Transverse colon (tissue), 4 donors: Measurements from ENCODE around the gene PTDSS2. TPM values are rescaled to one million over a fixed set of nuclear protein-coding genes. Genes with fewer than 3 reads are reported as not detected.

Experiments used
- DNase-seq: peaks from one replicate; pipeline ENCODE4 v3.0.0-alpha.2; 2019
- H3K27ac ChIP-seq, 4 donors: fragments of 200-600 bp; sonication (generic); 2 replicates each; pipeline ENCODE4 v1.5.1; 2016 to 2018; ENCODE audit warnings: inconsistent platforms in 4 of 4
- H3K27me3 ChIP-seq: fragments of 200-600 bp; sonication (generic); 2 replicates; pipeline ENCODE4 v1.5.1; 2017; ENCODE audit warnings: inconsistent platforms
- H3K36me3 ChIP-seq, 4 donors: fragments of 200-600 bp; sonication (generic); 2 replicates each; pipeline ENCODE4 v1.5.1; 2017 to 2019; ENCODE audit warnings: inconsistent platforms in 4 of 4
- H3K4me1 ChIP-seq, 4 donors: fragments of 200-600 bp; sonication (generic); 2 replicates each; pipeline ENCODE4 v1.5.1; 2017 to 2020; ENCODE audit warnings: inconsistent platforms in 4 of 4
- H3K4me3 ChIP-seq, 4 donors: fragments of 200-600 bp; sonication (generic); 1 replicate in 1 of 4; 2 replicates in 3 of 4; pipeline versions ENCODE4 v1.5.1 to v1.6.1; 2017 to 2019; ENCODE audit warnings: inconsistent platforms in 4 of 4
- H3K9me3 ChIP-seq, 2 donors: fragments of 200-600 bp; sonication (generic); 2 replicates each; pipeline ENCODE4 v1.5.1; 2017 to 2019; ENCODE audit warnings: inconsistent platforms in 2 of 2
- EP300 ChIP-seq: sonication (generic); formaldehyde crosslinking; IDR thresholded peaks from one replicate; pipeline ENCODE4 v1.6.1; 2017; ENCODE audit warnings: antibody characterized with exemption, low read depth
- POLR2A ChIP-seq: fragments of 450-650 bp; IDR thresholded peaks from one replicate; pipeline ENCODE4 v1.6.1; 2016; ENCODE audit warnings: antibody characterized with exemption, mild to moderate bottlenecking, moderate library complexity
- POLR2AphosphoS5 ChIP-seq, 3 donors: sonication (generic); formaldehyde crosslinking; IDR thresholded peaks; one replicate each; pipeline ENCODE4 v1.6.1; 2016; ENCODE audit warnings: antibody characterized with exemption in 3 of 3
- WGBS, 2 donors: methylation state at CpG; one replicate each; pipeline ENCODE4 v1.1.5; 2018; ENCODE audit warnings: low coverage in 1 of 2; 5-methylcytosine and 5-hydroxymethylcytosine counted together
- in situ Hi-C, 4 donors: fragments of 200-750 bp; cut with MboI; loops; one replicate each; pipeline versions ENCODE4 v1.15.0 to v1.15.1; 2017; ENCODE audit warnings: low sequenced_read_pairs in 3 of 4, low pct_ligation_motif_present in 1 of 4, low pct_unique_long_range_greater_than_20kb in 1 of 4
- intact Hi-C: fragments of 100-400 bp; cut with DNase I; formaldehyde crosslinking; loops from one replicate; pipeline ENCODE4 v1.15.1; 2023; ENCODE audit warnings: low total_unique reads
- total RNA-seq, 4 donors: library from RNA; depleted of rRNA; stranded (reverse); fragments of >200 nt; gene quantifications; one replicate each; pipeline ENCODE4 v1.1.0, GENCODE V29; 2016
- TF ChIP-seq, protein P1 (sequence below), 5 experiments: fragments of 200-600 bp in 3 of 5; fragments of 450-650 bp in 2 of 5; sonication (generic) in 3 of 5; IDR thresholded peaks; 1 replicate in 2 of 5; 2 replicates in 3 of 5; pipeline ENCODE4 v1.5.1; 2016 to 2017; ENCODE audit warnings: antibody characterized with exemption in 5 of 5, inconsistent platforms in 3 of 5, mild to moderate bottlenecking in 2 of 5, moderate library complexity in 1 of 5

PTDSS2 gene
- total RNA-seq, 4 donors from 2014 or later = 28.5 to 264 (median 76.0) TPM

DNA sequence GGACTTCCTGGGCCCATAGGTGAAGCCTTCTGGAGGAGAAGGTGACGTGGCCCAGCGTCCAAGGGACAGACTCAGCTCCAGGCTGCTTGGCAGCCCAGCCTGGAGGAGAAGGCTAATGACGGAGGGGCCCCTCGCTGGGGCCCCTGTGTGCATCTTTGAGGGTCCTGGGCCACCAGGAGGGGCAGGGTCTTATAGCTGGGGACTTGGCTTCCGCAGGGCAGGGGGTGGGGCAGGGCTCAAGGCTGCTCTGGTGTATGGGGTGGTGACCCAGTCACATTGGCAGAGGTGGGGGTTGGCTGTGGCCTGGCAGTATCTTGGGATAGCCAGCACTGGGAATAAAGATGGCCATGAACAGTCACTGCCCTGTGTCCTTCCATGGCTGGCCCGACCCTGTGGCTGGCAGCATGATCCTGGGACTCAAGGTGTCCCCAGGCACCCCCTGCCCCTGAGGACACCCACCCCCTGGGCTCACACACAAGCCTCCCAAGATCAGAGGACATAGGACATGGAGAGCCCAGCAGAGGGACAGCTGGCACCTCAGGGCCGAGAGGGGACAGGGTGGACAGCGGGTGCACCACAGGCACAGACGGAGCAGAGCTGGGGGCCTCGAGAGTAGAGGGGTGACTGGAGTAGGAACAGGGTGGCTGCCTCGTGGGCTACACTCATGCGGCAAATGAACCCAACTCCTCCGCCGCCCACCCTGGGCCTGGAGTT is 45.4 kb upstream of the PTDSS2 start:
- H3K9me3 ChIP-seq = no peaks in the 10 kb centered on the region
- TF ChIP-seq, protein P1, sequence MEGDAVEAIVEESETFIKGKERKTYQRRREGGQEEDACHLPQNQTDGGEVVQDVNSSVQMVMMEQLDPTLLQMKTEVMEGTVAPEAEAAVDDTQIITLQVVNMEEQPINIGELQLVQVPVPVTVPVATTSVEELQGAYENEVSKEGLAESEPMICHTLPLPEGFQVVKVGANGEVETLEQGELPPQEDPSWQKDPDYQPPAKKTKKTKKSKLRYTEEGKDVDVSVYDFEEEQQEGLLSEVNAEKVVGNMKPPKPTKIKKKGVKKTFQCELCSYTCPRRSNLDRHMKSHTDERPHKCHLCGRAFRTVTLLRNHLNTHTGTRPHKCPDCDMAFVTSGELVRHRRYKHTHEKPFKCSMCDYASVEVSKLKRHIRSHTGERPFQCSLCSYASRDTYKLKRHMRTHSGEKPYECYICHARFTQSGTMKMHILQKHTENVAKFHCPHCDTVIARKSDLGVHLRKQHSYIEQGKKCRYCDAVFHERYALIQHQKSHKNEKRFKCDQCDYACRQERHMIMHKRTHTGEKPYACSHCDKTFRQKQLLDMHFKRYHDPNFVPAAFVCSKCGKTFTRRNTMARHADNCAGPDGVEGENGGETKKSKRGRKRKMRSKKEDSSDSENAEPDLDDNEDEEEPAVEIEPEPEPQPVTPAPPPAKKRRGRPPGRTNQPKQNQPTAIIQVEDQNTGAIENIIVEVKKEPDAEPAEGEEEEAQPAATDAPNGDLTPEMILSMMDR (IDR thresholded peaks at IDR 0.05) = no peak
- no peak for TF ChIP-seq EP300
- TF ChIP-seq POLR2AphosphoS5 (IDR thresholded peaks at IDR 0.05) = no peak
- no peak for TF ChIP-seq POLR2A
- no peak overlapping the region for H3K4me3 ChIP-seq
- no peak for DNase-seq
- H3K27ac ChIP-seq = no peak overlapping the region
- H3K36me3 ChIP-seq = no peaks in the 10 kb centered on the region
- H3K27me3 ChIP-seq = peaks cover 11% of the 10 kb centered on the region
- intact Hi-C loops = loop anchor here (10.0 kb wide), 1 partner anchor 100 kb away; the partner anchor contains the start of gene RNH1
- in situ Hi-C loops = loop anchor here in 1 of 4 donors (10.0 kb wide), 1 partner anchor 50 kb away; the partner anchor contains the start of gene PTDSS2
- H3K4me1 ChIP-seq = peaks cover 8 to 22% (median 17%) of the 10 kb centered on the region in 4 donors
- WGBS, 2 donors = 87% methylated on average over 14 of the region's 14 CpGs; no CpG with 5 or more reads in 1 of the 2 donors

DNA sequence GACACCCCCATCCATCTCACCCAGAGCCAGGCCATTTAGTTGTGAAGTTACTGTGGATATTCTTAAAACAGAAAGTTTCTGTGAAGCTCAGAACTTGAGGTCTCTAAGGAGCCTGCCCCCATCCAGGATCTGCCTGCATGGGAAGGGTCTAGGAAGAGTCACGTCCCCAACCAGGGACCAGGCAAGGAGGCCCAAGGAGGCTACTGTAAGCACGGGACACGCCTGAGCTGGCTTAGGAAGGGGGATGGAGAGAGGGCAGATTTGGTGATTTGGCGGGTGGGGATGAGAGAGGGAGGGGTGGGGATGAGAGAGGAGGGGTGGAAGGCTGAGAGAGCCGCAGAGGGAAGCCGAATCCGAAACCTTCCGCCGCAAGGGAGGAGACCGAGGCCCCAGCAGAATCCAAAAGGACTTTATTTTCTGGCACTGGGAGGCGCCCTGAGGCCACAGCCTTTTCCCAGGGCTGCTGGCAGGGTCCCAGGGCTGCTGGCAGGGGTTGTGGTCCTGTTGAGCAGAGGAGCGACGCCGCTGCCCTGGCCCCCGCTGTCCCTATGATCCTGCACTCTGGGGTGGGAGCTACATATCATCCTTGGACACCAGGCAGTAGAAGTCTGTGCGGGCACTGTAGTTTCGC is 44.6 kb upstream of the PTDSS2 start:
- Histone ChIP-seq H3K36me3 (no peaks in the 10 kb centered on the region), H3K27me3 (peaks cover 3% of the 10 kb centered on the region), H3K27ac (peak overlapping the region in 3 of 4 donors; percentile 10 to 87 (median 78)), H3K4me1 (peaks cover 8 to 22% (median 17%) of the 10 kb centered on the region in 4 donors), H3K9me3 (no peaks in the 10 kb centered on the region), H3K4me3 (peak overlapping the region in 1 of 4 donors; percentile 55)
- in situ Hi-C loops = loop anchor here in 1 of 4 donors (10.0 kb wide), 1 partner anchor 49 kb away; the partner anchor contains the start of gene PTDSS2
- 58 to 63% methylated on average over 7 to 17 of the region's 17 CpGs for WGBS, 2 donors
- TF ChIP-seq EP300 (no peak), POLR2AphosphoS5 (IDR thresholded peaks at IDR 0.05) (no peak), POLR2A (no peak)
- TF ChIP-seq, protein P1 (IDR thresholded peaks at IDR 0.05) = no peak
- intact Hi-C loops = loop anchor here (10.0 kb wide), 1 partner anchor 99 kb away; the partner anchor contains the start of gene RNH1
- no peak for DNase-seq

DNA sequence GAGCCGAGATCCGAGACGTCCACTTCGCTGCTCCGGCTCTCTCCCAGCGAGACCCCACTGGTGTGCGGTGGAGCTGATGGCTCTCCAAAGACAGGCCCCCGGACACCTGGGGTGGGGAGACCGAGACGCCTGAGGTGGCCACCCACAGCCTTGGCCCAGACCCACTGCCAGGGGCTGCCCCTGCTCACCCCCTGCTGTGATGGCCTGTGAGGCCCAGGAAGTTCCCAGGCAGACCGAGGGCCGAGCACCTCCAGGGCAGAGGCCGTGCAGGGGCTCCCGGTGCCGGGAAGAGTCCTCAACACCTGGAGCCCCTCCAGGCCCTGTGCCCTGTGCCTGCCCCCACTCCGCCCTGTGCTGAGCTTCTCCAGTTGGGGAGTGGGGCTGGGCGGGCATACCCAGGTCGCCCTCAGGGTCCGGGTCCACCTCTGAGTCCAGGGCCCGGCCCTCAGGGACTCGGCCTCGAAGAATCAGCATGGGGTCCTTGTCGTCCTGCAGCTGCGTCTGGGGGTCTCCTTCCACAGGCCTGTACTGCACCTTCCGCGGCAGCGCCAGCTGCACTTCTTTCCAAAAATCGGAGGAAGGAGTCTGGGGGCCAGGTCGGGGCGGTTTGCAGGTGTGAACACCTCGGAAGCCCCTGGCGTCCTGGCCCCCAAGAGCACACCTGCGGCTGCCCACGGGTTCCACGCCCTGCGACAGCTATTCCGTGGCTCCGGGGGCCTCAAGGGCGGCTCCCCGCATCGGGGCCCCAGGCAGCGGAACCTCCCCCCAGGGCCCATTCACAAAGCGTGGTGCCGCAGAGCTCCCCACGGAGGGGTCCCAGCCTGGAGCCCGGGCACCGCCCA is 43.9 kb upstream of the PTDSS2 start:
- intact Hi-C loops = loop anchor here (10.0 kb wide), 1 partner anchor 99 kb away; the partner anchor contains the start of gene RNH1
- no peak for DNase-seq
- peaks cover 8 to 22% (median 17%) of the 10 kb centered on the region in 4 donors for H3K4me1 ChIP-seq
- no peaks in the 10 kb centered on the region for H3K9me3 ChIP-seq
- peaks cover 3% of the 10 kb centered on the region for H3K27me3 ChIP-seq
- in situ Hi-C loops = loop anchor here in 1 of 4 donors (10.0 kb wide), 1 partner anchor 49 kb away; the partner anchor contains the start of gene PTDSS2
- peak overlapping the region; percentile 78 to 88 (median 86) for H3K27ac ChIP-seq
- TF ChIP-seq POLR2AphosphoS5 (IDR thresholded peaks at IDR 0.05) (peak in 1 of 3 donors; percentile 6), EP300 (no peak)
- TF ChIP-seq, protein P1 (IDR thresholded peaks at IDR 0.05) = no peak
- 66% methylated on average over 35 of the region's 47 CpGs; no CpG with 5 or more reads in 1 of the 2 donors for WGBS, 2 donors
- H3K4me3 ChIP-seq = peak overlapping the region; percentile 45 to 55 (median 48)
- H3K36me3 ChIP-seq = no peaks in the 10 kb centered on the region
